HFFc6 (cell line): ENCODE results near the gene DDX1. TPM values are rescaled to one million over a fixed set of nuclear protein-coding genes. Genes with fewer than 3 reads are reported as not detected.
A peak's percentile ranks its signal among the peaks of the same experiment; 100 is the strongest.

ENCODE experiments used
- DNase-seq: peaks from one replicate; pipeline ENCODE4 v3.0.0-alpha.2; 2018
- H3K27ac Mint-ChIP-seq: 2 replicates; pipeline ENCODE4 v1.8.0; 2020; ENCODE audit warnings: mild to moderate bottlenecking, mixed read lengths
- H3K27me3 Mint-ChIP-seq: 2 replicates; pipeline ENCODE4 v1.8.0; 2021; ENCODE audit warnings: mild to moderate bottlenecking, moderate library complexity, mixed read lengths; ENCODE audit not compliant: insufficient read depth
- H3K36me3 Mint-ChIP-seq: 2 replicates; pipeline ENCODE4 v1.8.0; 2021; ENCODE audit warnings: low read depth, mixed read lengths
- H3K4me1 Mint-ChIP-seq: 2 replicates; pipeline ENCODE4 v1.8.0; 2020; ENCODE audit warnings: low read depth, mixed read lengths
- H3K4me3 Mint-ChIP-seq: 2 replicates; pipeline ENCODE4 v1.8.0; 2020; ENCODE audit warnings: mild to moderate bottlenecking, moderate library complexity, mixed read lengths
- H3K9me3 Mint-ChIP-seq: 2 replicates; pipeline ENCODE4 v1.8.0; 2020; ENCODE audit warnings: mild to moderate bottlenecking, mixed read lengths
- CTCF ChIP-seq: fragments of 200-600 bp; sonication (generic); IDR thresholded peaks from 2 replicates; pipeline ENCODE4 v1.5.0; 2021; ENCODE audit warnings: antibody characterized with exemption, mild to moderate bottlenecking
- total RNA-seq, 6 experiments: library from RNA; stranded (reverse); fragmentation: NEBNext Ultra II Directional; extraction: Animal tissue kit (Norgen Biotek cat#: 25700); gene quantifications; 2 replicates in 1 of 6; 3 replicates in 5 of 6; pipeline ENCODE4 v1.2.3, GENCODE V29; 2021

DDX1 gene
- total RNA-seq, 6 experiments from 2014 or later: 111 to 123 (median 113) TPM

GRCh38 chr2:15671409-15671808 lies 79.7 kb downstream of the DDX1 start:
- Mint-ChIP-seq H3K4me1 (peaks cover 53% of the 10 kb centered on the region), H3K27ac (no peak overlapping the region), H3K36me3 (no peaks in the 10 kb centered on the region), H3K4me3 (no peak overlapping the region), H3K9me3 (no peaks in the 10 kb centered on the region), H3K27me3 (peaks cover 20% of the 10 kb centered on the region)
- TF ChIP-seq CTCF: no peak
- no peak for DNase-seq

- Mint-ChIP-seq H3K4me3 (no peak overlapping the region), H3K27ac (no peak overlapping the region), H3K4me1 (peaks cover 48% of the 10 kb centered on the region), H3K9me3 (no peaks in the 10 kb centered on the region), H3K27me3 (peaks cover 20% of the 10 kb centered on the region), H3K36me3 (no peaks in the 10 kb centered on the region)
- no peak for DNase-seq
- no peak for TF ChIP-seq CTCF
Measured at GRCh38 chr2:15671842-15672815, 80.5 kb downstream of the DDX1 start.

GRCh38 chr2:15672961-15673918 lies 81.6 kb downstream of the DDX1 start:
- Mint-ChIP-seq H3K27ac (no peak overlapping the region), H3K4me3 (no peak overlapping the region)

GRCh38 chr2:15673919-15674636 lies 82.4 kb downstream of the DDX1 start:
- Mint-ChIP-seq H3K36me3 (no peaks in the 10 kb centered on the region), H3K9me3 (no peaks in the 10 kb centered on the region), H3K27ac (no peak overlapping the region), H3K27me3 (peaks cover 29% of the 10 kb centered on the region), H3K4me1 (peaks cover 28% of the 10 kb centered on the region), H3K4me3 (no peak overlapping the region; the same call in 1 of the 2 replicates)
- peak; percentile 25 for DNase-seq
- TF ChIP-seq CTCF: no peak

More at GRCh38 chr2:15672961-15673918, 81.6 kb downstream of the DDX1 start:
- no peaks in the 10 kb centered on the region for H3K36me3 Mint-ChIP-seq
- H3K9me3 Mint-ChIP-seq: no peaks in the 10 kb centered on the region
- TF ChIP-seq CTCF: no peak
- H3K4me1 Mint-ChIP-seq: peaks cover 37% of the 10 kb centered on the region
- DNase-seq: no peak
- peaks cover 27% of the 10 kb centered on the region for H3K27me3 Mint-ChIP-seq
